GM23338 (cell line): ENCODE data around the gene CYP2W1. TPM values are rescaled to one million over a fixed set of nuclear protein-coding genes. Genes with fewer than 3 reads are reported as not detected.

Source experiments
- ATAC-seq: fragments of 200-7000 bp; cut with Tn5 transposase; 3 replicates; pipeline ENCODE4 v1.9.1; 2020
- DNase-seq: peaks from one replicate; pipeline ENCODE4 v3.0.0-alpha.2; 2015; ENCODE audit warnings: low spot score
- H2AFZ ChIP-seq: fragments of 200-600 bp; sonication (generic); 2 replicates; pipeline ENCODE4 v1.8.0; 2016; ENCODE audit warnings: antibody characterized with exemption, mild to moderate bottlenecking, moderate library complexity
- H3F3A ChIP-seq: fragments of 200-600 bp; sonication (generic); replicated peaks from 2 replicates; pipeline ENCODE4 v1.8.0; 2017; ENCODE audit warnings: antibody characterized with exemption, mixed run types, low read depth
- H3K27ac ChIP-seq: fragments of 200-600 bp; sonication (generic); 2 replicates; pipeline ENCODE4 v1.6.1; 2016; ENCODE audit warnings: low read depth
- H3K27me3 ChIP-seq: fragments of 200-600 bp; sonication (generic); 2 replicates; pipeline ENCODE4 v1.8.0; 2016; ENCODE audit warnings: mild to moderate bottlenecking, mixed run types, moderate library complexity; ENCODE audit not compliant: insufficient read depth
- H3K36me3 ChIP-seq: fragments of 200-600 bp; sonication (generic); 2 replicates; pipeline ENCODE4 v1.8.0; 2016; ENCODE audit warnings: mild to moderate bottlenecking; ENCODE audit not compliant: insufficient read depth
- H3K4me1 ChIP-seq: fragments of 200-600 bp; sonication (generic); 2 replicates; pipeline ENCODE4 v1.8.0; 2016; ENCODE audit warnings: mild to moderate bottlenecking, moderate library complexity; ENCODE audit not compliant: insufficient read depth
- H3K4me2 ChIP-seq: fragments of 200-600 bp; sonication (generic); 2 replicates; pipeline ENCODE4 v1.7.1; 2017; ENCODE audit warnings: mixed run types
- H3K4me3 ChIP-seq: fragments of 200-600 bp; sonication (generic); 2 replicates; pipeline ENCODE4 v1.6.1; 2016; ENCODE audit warnings: mixed run types
- H3K79me2 ChIP-seq: fragments of 200-600 bp; sonication (generic); replicated peaks from 2 replicates; pipeline ENCODE4 v1.8.0; 2017; ENCODE audit warnings: mild to moderate bottlenecking; ENCODE audit not compliant: insufficient read depth
- H3K9me2 ChIP-seq: fragments of 200-600 bp; sonication (generic); 2 replicates; pipeline ENCODE4 v1.8.0; 2017; ENCODE audit not compliant: insufficient read depth
- H4K20me1 ChIP-seq: fragments of 200-600 bp; sonication (generic); replicated peaks from 2 replicates; pipeline ENCODE4 v1.8.0; 2017; ENCODE audit warnings: mild to moderate bottlenecking; ENCODE audit not compliant: insufficient read depth
- H3K27ac Mint-ChIP-seq: 2 replicates; pipeline ENCODE4 v1.8.0; 2020; ENCODE audit warnings: inconsistent platforms, mild to moderate bottlenecking, moderate library complexity, mixed read lengths
- H3K27me3 Mint-ChIP-seq: 3 replicates; pipeline ENCODE4 v1.8.0; 2022; ENCODE audit warnings: low read depth, mild to moderate bottlenecking, moderate library complexity, mixed read lengths, inconsistent platforms; ENCODE audit not compliant: insufficient read depth, poor library complexity
- H3K36me3 Mint-ChIP-seq: 3 replicates; pipeline ENCODE4 v1.8.0; 2021; ENCODE audit warnings: low read depth, mild to moderate bottlenecking, inconsistent platforms, moderate library complexity, mixed read lengths
- H3K4me1 Mint-ChIP-seq: 3 replicates; pipeline ENCODE4 v1.8.0; 2020; ENCODE audit warnings: mild to moderate bottlenecking, inconsistent platforms, mixed read lengths
- H3K4me3 Mint-ChIP-seq: 3 replicates; pipeline ENCODE4 v1.8.0; 2021; ENCODE audit warnings: moderate library complexity, mild to moderate bottlenecking, inconsistent platforms, mixed read lengths
- H3K9me3 Mint-ChIP-seq: 3 replicates; pipeline ENCODE4 v1.8.0; 2020; ENCODE audit warnings: moderate library complexity, mild to moderate bottlenecking, inconsistent platforms, mixed read lengths
- EZH2 ChIP-seq: fragments of 200-600 bp; sonication (generic); IDR thresholded peaks from one replicate; pipeline ENCODE4 v1.8.0; 2017; ENCODE audit warnings: antibody characterized with exemption, mild to moderate bottlenecking, low read depth; ENCODE audit not compliant: unreplicated experiment
- EZH2phosphoT487 ChIP-seq: fragments of 200-600 bp; sonication (generic); IDR thresholded peaks from one replicate; pipeline ENCODE4 v1.8.1; 2018; ENCODE audit warnings: antibody characterized with exemption; ENCODE audit not compliant: unreplicated experiment
- NANOG ChIP-seq: IDR thresholded peaks from 2 replicates; pipeline ENCODE4 v1.6.1; 2016; ENCODE audit warnings: antibody characterized with exemption, borderline replicate concordance
- POLR2AphosphoS5 ChIP-seq: IDR thresholded peaks from 2 replicates; pipeline ENCODE4 v1.6.1; 2016; ENCODE audit warnings: antibody characterized with exemption, low read depth
- STAT1 ChIP-seq: IDR thresholded peaks from one replicate; pipeline ENCODE4 v1.6.1; 2016; ENCODE audit warnings: antibody characterized with exemption; ENCODE audit not compliant: unreplicated experiment
- ZNF331 ChIP-seq: fragments of 250-450 bp; sonication (Bioruptor Pico); IDR thresholded peaks from 2 replicates; pipeline ENCODE4 v1.5.0; 2020; ENCODE audit warnings: low read depth, mild to moderate bottlenecking, moderate library complexity
- polyA plus RNA-seq: library from polyadenylated mRNA; unstranded; fragments of >200 nt; fragmentation: Nextera tagmentation; extraction: Ambion mirVana; gene quantifications from 2 replicates; pipeline ENCODE4 v1.2.1, GENCODE V29; 2016
- total RNA-seq: library from RNA; depleted of rRNA; stranded (reverse); fragments of >200 nt; shearing (Covaris generic); gene quantifications from 2 replicates; pipeline ENCODE4 v1.2.3, GENCODE V29; 2014
- TF ChIP-seq, protein P1 (sequence below): IDR thresholded peaks from 2 replicates; pipeline ENCODE4 v1.6.1; 2016; ENCODE audit warnings: antibody characterized with exemption
- TF ChIP-seq, protein P2 (sequence below): IDR thresholded peaks from one replicate; pipeline ENCODE4 v1.6.1; 2018; ENCODE audit warnings: antibody characterized with exemption; ENCODE audit not compliant: unreplicated experiment
- TF ChIP-seq, protein P3 (sequence below), 2 experiments: fragments of 200-600 bp in 1 of 2; sonication (generic) in 1 of 2; conservative IDR thresholded peaks; 2 replicates each; pipeline versions ENCODE4 v1.5.1 to v1.6.1; 2016 to 2017; ENCODE audit warnings: antibody characterized with exemption in 2 of 2, low read depth in 2 of 2, mild to moderate bottlenecking in 2 of 2, moderate library complexity in 1 of 2
- TF ChIP-seq, protein P4 (sequence below): fragments of 250-450 bp; sonication (Bioruptor Pico); IDR thresholded peaks from 2 replicates; pipeline ENCODE4 v1.5.0; 2020; ENCODE audit warnings: mild to moderate bottlenecking, moderate library complexity

CYP2W1 gene
- total and polyA plus RNA-seq, 2 experiments from 2014 or later = not detected

DNA sequence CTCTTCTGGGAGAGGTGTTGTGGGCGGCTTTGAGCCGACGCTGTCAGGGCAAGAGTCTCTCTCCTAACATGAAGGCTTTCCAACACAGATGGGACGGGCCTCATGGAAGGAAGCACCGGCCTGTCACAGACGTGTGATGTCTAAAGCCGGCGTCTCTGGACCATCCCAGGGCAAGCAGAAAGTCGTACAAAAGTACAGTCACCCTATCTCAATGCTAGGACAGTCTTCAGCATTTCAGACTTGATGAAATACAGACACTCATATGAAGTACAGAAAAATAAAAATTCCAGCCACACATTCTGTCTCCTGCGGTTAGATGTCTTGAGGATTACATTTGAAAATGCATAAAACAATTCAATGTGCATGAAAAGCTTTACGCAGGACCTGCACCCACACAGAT lies 30.6 kb downstream of the CYP2W1 start:
- Histone ChIP-seq H4K20me1 (peaks cover 11% of the 10 kb centered on the region; the same call in 1 of the 2 replicates), H3F3A (0 out of 2 replicates have a peak, but pooled peaks cover 3% of the 10 kb centered on the region), H3K9me2 (no peaks in the 10 kb centered on the region), H3K4me2 (no peak overlapping the region), H3K27ac (no peak overlapping the region), H3K4me3 (no peak overlapping the region), H2AFZ (no peak overlapping the region), H3K4me1 (no peaks in the 10 kb centered on the region), H3K79me2 (0 out of 2 replicates have a peak, but pooled peaks cover 9% of the 10 kb centered on the region), H3K27me3 (no peaks in the 10 kb centered on the region), H3K36me3 (no peaks in the 10 kb centered on the region)
- Mint-ChIP-seq H3K27me3 (peaks cover 14% of the 10 kb centered on the region), H3K27ac (no peak overlapping the region), H3K4me1 (no peaks in the 10 kb centered on the region), H3K36me3 (peaks cover 12% of the 10 kb centered on the region), H3K4me3 (no peak overlapping the region), H3K9me3 (no peaks in the 10 kb centered on the region; the same call in 2 of the 3 replicates)
- DNase-seq (no peak), ATAC-seq (no peak)
- TF ChIP-seq, protein P1, sequence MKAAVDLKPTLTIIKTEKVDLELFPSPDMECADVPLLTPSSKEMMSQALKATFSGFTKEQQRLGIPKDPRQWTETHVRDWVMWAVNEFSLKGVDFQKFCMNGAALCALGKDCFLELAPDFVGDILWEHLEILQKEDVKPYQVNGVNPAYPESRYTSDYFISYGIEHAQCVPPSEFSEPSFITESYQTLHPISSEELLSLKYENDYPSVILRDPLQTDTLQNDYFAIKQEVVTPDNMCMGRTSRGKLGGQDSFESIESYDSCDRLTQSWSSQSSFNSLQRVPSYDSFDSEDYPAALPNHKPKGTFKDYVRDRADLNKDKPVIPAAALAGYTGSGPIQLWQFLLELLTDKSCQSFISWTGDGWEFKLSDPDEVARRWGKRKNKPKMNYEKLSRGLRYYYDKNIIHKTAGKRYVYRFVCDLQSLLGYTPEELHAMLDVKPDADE = no peak
- TF ChIP-seq, protein P2, sequence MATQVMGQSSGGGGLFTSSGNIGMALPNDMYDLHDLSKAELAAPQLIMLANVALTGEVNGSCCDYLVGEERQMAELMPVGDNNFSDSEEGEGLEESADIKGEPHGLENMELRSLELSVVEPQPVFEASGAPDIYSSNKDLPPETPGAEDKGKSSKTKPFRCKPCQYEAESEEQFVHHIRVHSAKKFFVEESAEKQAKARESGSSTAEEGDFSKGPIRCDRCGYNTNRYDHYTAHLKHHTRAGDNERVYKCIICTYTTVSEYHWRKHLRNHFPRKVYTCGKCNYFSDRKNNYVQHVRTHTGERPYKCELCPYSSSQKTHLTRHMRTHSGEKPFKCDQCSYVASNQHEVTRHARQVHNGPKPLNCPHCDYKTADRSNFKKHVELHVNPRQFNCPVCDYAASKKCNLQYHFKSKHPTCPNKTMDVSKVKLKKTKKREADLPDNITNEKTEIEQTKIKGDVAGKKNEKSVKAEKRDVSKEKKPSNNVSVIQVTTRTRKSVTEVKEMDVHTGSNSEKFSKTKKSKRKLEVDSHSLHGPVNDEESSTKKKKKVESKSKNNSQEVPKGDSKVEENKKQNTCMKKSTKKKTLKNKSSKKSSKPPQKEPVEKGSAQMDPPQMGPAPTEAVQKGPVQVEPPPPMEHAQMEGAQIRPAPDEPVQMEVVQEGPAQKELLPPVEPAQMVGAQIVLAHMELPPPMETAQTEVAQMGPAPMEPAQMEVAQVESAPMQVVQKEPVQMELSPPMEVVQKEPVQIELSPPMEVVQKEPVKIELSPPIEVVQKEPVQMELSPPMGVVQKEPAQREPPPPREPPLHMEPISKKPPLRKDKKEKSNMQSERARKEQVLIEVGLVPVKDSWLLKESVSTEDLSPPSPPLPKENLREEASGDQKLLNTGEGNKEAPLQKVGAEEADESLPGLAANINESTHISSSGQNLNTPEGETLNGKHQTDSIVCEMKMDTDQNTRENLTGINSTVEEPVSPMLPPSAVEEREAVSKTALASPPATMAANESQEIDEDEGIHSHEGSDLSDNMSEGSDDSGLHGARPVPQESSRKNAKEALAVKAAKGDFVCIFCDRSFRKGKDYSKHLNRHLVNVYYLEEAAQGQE = no peak
- TF ChIP-seq NANOG (no peak), STAT1 (no peak), EZH2phosphoT487 (no peak), POLR2AphosphoS5 (no peak), EZH2 (no peak), ZNF331 (CRISPR knock-in tag) (no peak)
- TF ChIP-seq, protein P3, sequence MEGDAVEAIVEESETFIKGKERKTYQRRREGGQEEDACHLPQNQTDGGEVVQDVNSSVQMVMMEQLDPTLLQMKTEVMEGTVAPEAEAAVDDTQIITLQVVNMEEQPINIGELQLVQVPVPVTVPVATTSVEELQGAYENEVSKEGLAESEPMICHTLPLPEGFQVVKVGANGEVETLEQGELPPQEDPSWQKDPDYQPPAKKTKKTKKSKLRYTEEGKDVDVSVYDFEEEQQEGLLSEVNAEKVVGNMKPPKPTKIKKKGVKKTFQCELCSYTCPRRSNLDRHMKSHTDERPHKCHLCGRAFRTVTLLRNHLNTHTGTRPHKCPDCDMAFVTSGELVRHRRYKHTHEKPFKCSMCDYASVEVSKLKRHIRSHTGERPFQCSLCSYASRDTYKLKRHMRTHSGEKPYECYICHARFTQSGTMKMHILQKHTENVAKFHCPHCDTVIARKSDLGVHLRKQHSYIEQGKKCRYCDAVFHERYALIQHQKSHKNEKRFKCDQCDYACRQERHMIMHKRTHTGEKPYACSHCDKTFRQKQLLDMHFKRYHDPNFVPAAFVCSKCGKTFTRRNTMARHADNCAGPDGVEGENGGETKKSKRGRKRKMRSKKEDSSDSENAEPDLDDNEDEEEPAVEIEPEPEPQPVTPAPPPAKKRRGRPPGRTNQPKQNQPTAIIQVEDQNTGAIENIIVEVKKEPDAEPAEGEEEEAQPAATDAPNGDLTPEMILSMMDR (conservative IDR thresholded peaks at IDR 0.05; ENCODE audit: low read depth in 2 of 2) = no peak
- TF ChIP-seq, protein P4, sequence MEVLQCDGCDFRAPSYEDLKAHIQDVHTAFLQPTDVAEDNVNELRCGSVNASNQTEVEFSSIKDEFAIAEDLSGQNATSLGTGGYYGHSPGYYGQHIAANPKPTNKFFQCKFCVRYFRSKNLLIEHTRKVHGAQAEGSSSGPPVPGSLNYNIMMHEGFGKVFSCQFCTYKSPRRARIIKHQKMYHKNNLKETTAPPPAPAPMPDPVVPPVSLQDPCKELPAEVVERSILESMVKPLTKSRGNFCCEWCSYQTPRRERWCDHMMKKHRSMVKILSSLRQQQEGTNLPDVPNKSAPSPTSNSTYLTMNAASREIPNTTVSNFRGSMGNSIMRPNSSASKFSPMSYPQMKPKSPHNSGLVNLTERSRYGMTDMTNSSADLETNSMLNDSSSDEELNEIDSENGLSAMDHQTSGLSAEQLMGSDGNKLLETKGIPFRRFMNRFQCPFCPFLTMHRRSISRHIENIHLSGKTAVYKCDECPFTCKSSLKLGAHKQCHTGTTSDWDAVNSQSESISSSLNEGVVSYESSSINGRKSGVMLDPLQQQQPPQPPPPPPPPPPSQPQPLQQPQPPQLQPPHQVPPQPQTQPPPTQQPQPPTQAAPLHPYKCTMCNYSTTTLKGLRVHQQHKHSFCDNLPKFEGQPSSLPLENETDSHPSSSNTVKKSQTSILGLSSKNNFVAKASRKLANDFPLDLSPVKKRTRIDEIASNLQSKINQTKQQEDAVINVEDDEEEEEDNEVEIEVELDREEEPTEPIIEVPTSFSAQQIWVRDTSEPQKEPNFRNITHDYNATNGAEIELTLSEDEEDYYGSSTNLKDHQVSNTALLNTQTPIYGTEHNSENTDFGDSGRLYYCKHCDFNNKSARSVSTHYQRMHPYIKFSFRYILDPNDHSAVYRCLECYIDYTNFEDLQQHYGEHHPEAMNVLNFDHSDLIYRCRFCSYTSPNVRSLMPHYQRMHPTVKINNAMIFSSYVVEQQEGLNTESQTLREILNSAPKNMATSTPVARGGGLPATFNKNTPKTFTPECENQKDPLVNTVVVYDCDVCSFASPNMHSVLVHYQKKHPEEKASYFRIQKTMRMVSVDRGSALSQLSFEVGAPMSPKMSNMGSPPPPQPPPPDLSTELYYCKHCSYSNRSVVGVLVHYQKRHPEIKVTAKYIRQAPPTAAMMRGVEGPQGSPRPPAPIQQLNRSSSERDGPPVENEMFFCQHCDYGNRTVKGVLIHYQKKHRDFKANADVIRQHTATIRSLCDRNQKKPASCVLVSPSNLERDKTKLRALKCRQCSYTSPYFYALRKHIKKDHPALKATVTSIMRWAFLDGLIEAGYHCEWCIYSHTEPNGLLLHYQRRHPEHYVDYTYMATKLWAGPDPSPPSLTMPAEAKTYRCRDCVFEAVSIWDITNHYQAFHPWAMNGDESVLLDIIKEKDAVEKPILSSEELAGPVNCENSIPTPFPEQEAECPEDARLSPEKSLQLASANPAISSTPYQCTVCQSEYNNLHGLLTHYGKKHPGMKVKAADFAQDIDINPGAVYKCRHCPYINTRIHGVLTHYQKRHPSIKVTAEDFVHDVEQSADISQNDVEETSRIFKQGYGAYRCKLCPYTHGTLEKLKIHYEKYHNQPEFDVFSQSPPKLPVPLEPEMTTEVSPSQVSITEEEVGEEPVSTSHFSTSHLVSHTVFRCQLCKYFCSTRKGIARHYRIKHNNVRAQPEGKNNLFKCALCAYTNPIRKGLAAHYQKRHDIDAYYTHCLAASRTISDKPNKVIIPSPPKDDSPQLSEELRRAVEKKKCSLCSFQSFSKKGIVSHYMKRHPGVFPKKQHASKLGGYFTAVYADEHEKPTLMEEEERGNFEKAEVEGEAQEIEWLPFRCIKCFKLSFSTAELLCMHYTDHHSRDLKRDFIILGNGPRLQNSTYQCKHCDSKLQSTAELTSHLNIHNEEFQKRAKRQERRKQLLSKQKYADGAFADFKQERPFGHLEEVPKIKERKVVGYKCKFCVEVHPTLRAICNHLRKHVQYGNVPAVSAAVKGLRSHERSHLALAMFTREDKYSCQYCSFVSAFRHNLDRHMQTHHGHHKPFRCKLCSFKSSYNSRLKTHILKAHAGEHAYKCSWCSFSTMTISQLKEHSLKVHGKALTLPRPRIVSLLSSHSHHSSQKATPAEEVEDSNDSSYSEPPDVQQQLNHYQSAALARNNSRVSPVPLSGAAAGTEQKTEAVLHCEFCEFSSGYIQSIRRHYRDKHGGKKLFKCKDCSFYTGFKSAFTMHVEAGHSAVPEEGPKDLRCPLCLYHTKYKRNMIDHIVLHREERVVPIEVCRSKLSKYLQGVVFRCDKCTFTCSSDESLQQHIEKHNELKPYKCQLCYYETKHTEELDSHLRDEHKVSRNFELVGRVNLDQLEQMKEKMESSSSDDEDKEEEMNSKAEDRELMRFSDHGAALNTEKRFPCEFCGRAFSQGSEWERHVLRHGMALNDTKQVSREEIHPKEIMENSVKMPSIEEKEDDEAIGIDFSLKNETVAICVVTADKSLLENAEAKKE = no peak
